HEK293 (cell line): ENCODE results near the gene ATG2A.

Source experiments
- AEBP2 ChIP-seq: fragments of 450-650 bp; formaldehyde crosslinking; IDR thresholded peaks from 2 replicates; pipeline ENCODE4 v1.5.1; 2016; ENCODE audit warnings: missing biosample characterization, missing genetic modification characterization, borderline replicate concordance
- GLI4 ChIP-seq: fragments of 450-650 bp; formaldehyde crosslinking; IDR thresholded peaks from 2 replicates; pipeline ENCODE4 v1.5.1; 2016; ENCODE audit warnings: missing biosample characterization, missing genetic modification characterization
- KLF17 ChIP-seq: fragments of 450-650 bp; formaldehyde crosslinking; IDR thresholded peaks from 2 replicates; pipeline ENCODE4 v1.5.1; 2016; ENCODE audit warnings: missing biosample characterization, missing genetic modification characterization
- KLF8 ChIP-seq: fragments of 450-650 bp; formaldehyde crosslinking; IDR thresholded peaks from 2 replicates; pipeline ENCODE4 v1.5.1; 2016; ENCODE audit warnings: missing biosample characterization, missing genetic modification characterization
- SCRT1 ChIP-seq: fragments of 450-650 bp; formaldehyde crosslinking; IDR thresholded peaks from 2 replicates; pipeline ENCODE4 v1.5.1; 2016; ENCODE audit warnings: missing biosample characterization, missing genetic modification characterization, borderline replicate concordance
- SP3 ChIP-seq: fragments of 450-650 bp; formaldehyde crosslinking; IDR thresholded peaks from 2 replicates; pipeline ENCODE4 v1.5.1; 2016; ENCODE audit warnings: missing biosample characterization, missing genetic modification characterization
- TRIM28 ChIP-seq: IDR thresholded peaks from 2 replicates; pipeline ENCODE4 v1.6.1; 2011; ENCODE audit warnings: low read length, control low read depth, borderline replicate concordance
- WT1 ChIP-seq: fragments of 450-650 bp; formaldehyde crosslinking; IDR thresholded peaks from 2 replicates; pipeline ENCODE4 v1.5.1; 2016; ENCODE audit warnings: missing biosample characterization, missing genetic modification characterization
- ZBTB11 ChIP-seq: fragments of 450-650 bp; formaldehyde crosslinking; conservative IDR thresholded peaks from 2 replicates; pipeline ENCODE4 v1.5.1; 2016; ENCODE audit warnings: low read depth, missing biosample characterization, missing genetic modification characterization
- ZBTB20 ChIP-seq: fragments of 450-650 bp; formaldehyde crosslinking; IDR thresholded peaks from 2 replicates; pipeline ENCODE4 v1.5.1; 2016; ENCODE audit warnings: missing biosample characterization, missing genetic modification characterization
- ZBTB21 ChIP-seq: fragments of 450-650 bp; formaldehyde crosslinking; IDR thresholded peaks from 2 replicates; pipeline ENCODE4 v1.5.1; 2017; ENCODE audit warnings: missing biosample characterization, missing genetic modification characterization
- ZEB2 ChIP-seq: fragments of 450-650 bp; formaldehyde crosslinking; IDR thresholded peaks from 2 replicates; pipeline ENCODE4 v1.5.1; 2016; ENCODE audit warnings: missing biosample characterization, missing genetic modification characterization
- ZNF10 ChIP-seq: fragments of 450-650 bp; formaldehyde crosslinking; IDR thresholded peaks from 2 replicates; pipeline ENCODE4 v1.5.1; 2017; ENCODE audit warnings: missing biosample characterization, missing genetic modification characterization
- ZNF114 ChIP-seq: fragments of 450-650 bp; formaldehyde crosslinking; IDR thresholded peaks from 2 replicates; pipeline ENCODE4 v1.5.0; 2017; ENCODE audit warnings: missing biosample characterization, missing genetic modification characterization
- ZNF140 ChIP-seq: fragments of 450-650 bp; formaldehyde crosslinking; IDR thresholded peaks from 2 replicates; pipeline ENCODE4 v1.5.1; 2016; ENCODE audit warnings: missing biosample characterization, missing genetic modification characterization
- ZNF223 ChIP-seq: fragments of 450-650 bp; formaldehyde crosslinking; IDR thresholded peaks from 2 replicates; pipeline ENCODE4 v1.5.1; 2016; ENCODE audit warnings: missing biosample characterization, missing genetic modification characterization
- ZNF239 ChIP-seq: fragments of 450-650 bp; formaldehyde crosslinking; IDR thresholded peaks from 2 replicates; pipeline ENCODE4 v1.5.1; 2016; ENCODE audit warnings: missing biosample characterization, missing genetic modification characterization
- ZNF335 ChIP-seq: fragments of 450-650 bp; formaldehyde crosslinking; conservative IDR thresholded peaks from 2 replicates; pipeline ENCODE4 v1.5.1; 2016; ENCODE audit warnings: missing biosample characterization, missing genetic modification characterization
- ZNF341 ChIP-seq: fragments of 450-650 bp; formaldehyde crosslinking; IDR thresholded peaks from 2 replicates; pipeline ENCODE4; 2016; ENCODE audit warnings: low read depth, missing biosample characterization, missing genetic modification characterization
- ZNF37A ChIP-seq: fragments of 450-650 bp; IDR thresholded peaks from 2 replicates; pipeline ENCODE4 v1.5.1; 2018; ENCODE audit warnings: missing biosample characterization, missing genetic modification characterization
- ZNF391 ChIP-seq: fragments of 450-650 bp; formaldehyde crosslinking; IDR thresholded peaks from 2 replicates; pipeline ENCODE4 v1.5.1; 2016; ENCODE audit warnings: low read depth, missing biosample characterization, missing genetic modification characterization, borderline replicate concordance
- ZNF548 ChIP-seq: fragments of 450-650 bp; formaldehyde crosslinking; IDR thresholded peaks from 2 replicates; pipeline ENCODE4 v1.5.1; 2016; ENCODE audit warnings: missing biosample characterization, missing genetic modification characterization
- ZNF561 ChIP-seq: fragments of 450-650 bp; IDR thresholded peaks from 2 replicates; pipeline ENCODE4 v1.5.1; 2018; ENCODE audit warnings: missing biosample characterization, missing genetic modification characterization, borderline replicate concordance
- ZNF585B ChIP-seq: fragments of 450-650 bp; formaldehyde crosslinking; IDR thresholded peaks from 2 replicates; pipeline ENCODE4 v1.5.1; 2016; ENCODE audit warnings: missing biosample characterization, missing genetic modification characterization
- ZNF623 ChIP-seq: fragments of 450-650 bp; formaldehyde crosslinking; IDR thresholded peaks from 2 replicates; pipeline ENCODE4 v1.5.1; 2016; ENCODE audit warnings: missing biosample characterization, missing genetic modification characterization
- ZNF768 ChIP-seq: fragments of 450-650 bp; formaldehyde crosslinking; IDR thresholded peaks from 2 replicates; pipeline ENCODE4 v1.5.1; 2018; ENCODE audit warnings: missing biosample characterization, mild to moderate bottlenecking, missing genetic modification characterization
- ZNF785 ChIP-seq: fragments of 450-650 bp; formaldehyde crosslinking; IDR thresholded peaks from 2 replicates; pipeline ENCODE4 v1.5.1; 2016; ENCODE audit warnings: missing biosample characterization, missing genetic modification characterization
- ZXDB ChIP-seq: fragments of 450-650 bp; formaldehyde crosslinking; IDR thresholded peaks from 2 replicates; pipeline ENCODE4 v1.5.1; 2016; ENCODE audit warnings: missing biosample characterization, missing genetic modification characterization
- TF ChIP-seq, protein P1 (sequence below): fragments of 450-650 bp; formaldehyde crosslinking; IDR thresholded peaks from 2 replicates; pipeline ENCODE4 v1.5.0; 2017; ENCODE audit warnings: missing biosample characterization, missing genetic modification characterization, borderline replicate concordance
- TF ChIP-seq, protein P2 (sequence below): fragments of 450-650 bp; formaldehyde crosslinking; IDR thresholded peaks from 2 replicates; pipeline ENCODE4 v1.5.1; 2016; ENCODE audit warnings: missing biosample characterization, missing genetic modification characterization

The ATG2A gene

GRCh38 chr11:64923944-64924909 is 7.2 kb upstream of the ATG2A start, which contains the start of gene PPP2R5B (continued):
- TF ChIP-seq GLI4 (tag by site-specific recombination) (no peak), KLF8 (tag by site-specific recombination) (peak; percentile 74), ZBTB11 (peak; percentile 91), KLF17 (peak; percentile 30; the same call in 1 of the 2 replicates), ZXDB (tag by site-specific recombination) (peak; percentile 80), ZNF623 (tag by site-specific recombination) (0 out of 2 replicates have a peak, but pooled peaks have one; percentile 18), ZNF10 (no peak), ZBTB21 (tag by site-specific recombination) (peak; percentile 70; the same call in 1 of the 2 replicates), ZNF391 (tag by site-specific recombination) (no peak), ZNF768 (tag by site-specific recombination) (no peak), ZNF561 (0 out of 2 replicates have a peak, but pooled peaks have one; percentile 15), ZNF585B (tag by site-specific recombination) (no peak), AEBP2 (tag by site-specific recombination) (no peak), ZNF548 (no peak), ZNF239 (tag by site-specific recombination) (no peak), TRIM28 (peak; percentile 32; the same call in 1 of the 2 replicates), ZNF223 (tag by site-specific recombination) (peak; percentile 93), ZNF140 (no peak), ZNF114 (tag by site-specific recombination) (no peak), ZNF341 (tag by site-specific recombination) (peak; percentile 95), WT1 (tag by site-specific recombination) (peak; percentile 35), ZNF785 (tag by site-specific recombination) (0 out of 2 replicates have a peak, but pooled peaks have one; percentile 16), ZEB2 (tag by site-specific recombination) (peak; percentile 83), SCRT1 (no peak), ZNF335 (tag by site-specific recombination) (peak; percentile 94), ZNF37A (tag by site-specific recombination) (no peak), SP3 (peak; percentile 92), ZBTB20 (tag by site-specific recombination) (peak; percentile 76; the same call in 1 of the 2 replicates)
- TF ChIP-seq, protein P1, sequence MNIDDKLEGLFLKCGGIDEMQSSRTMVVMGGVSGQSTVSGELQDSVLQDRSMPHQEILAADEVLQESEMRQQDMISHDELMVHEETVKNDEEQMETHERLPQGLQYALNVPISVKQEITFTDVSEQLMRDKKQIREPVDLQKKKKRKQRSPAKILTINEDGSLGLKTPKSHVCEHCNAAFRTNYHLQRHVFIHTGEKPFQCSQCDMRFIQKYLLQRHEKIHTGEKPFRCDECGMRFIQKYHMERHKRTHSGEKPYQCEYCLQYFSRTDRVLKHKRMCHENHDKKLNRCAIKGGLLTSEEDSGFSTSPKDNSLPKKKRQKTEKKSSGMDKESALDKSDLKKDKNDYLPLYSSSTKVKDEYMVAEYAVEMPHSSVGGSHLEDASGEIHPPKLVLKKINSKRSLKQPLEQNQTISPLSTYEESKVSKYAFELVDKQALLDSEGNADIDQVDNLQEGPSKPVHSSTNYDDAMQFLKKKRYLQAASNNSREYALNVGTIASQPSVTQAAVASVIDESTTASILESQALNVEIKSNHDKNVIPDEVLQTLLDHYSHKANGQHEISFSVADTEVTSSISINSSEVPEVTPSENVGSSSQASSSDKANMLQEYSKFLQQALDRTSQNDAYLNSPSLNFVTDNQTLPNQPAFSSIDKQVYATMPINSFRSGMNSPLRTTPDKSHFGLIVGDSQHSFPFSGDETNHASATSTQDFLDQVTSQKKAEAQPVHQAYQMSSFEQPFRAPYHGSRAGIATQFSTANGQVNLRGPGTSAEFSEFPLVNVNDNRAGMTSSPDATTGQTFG (tag by site-specific recombination) = no peak
- TF ChIP-seq, protein P2, sequence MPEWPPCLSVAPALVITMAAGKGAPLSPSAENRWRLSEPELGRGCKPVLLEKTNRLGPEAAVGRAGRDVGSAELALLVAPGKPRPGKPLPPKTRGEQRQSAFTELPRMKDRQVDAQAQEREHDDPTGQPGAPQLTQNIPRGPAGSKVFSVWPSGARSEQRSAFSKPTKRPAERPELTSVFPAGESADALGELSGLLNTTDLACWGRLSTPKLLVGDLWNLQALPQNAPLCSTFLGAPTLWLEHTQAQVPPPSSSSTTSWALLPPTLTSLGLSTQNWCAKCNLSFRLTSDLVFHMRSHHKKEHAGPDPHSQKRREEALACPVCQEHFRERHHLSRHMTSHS = no peak
